ENCODE results near the gene RERE.

DNA sequence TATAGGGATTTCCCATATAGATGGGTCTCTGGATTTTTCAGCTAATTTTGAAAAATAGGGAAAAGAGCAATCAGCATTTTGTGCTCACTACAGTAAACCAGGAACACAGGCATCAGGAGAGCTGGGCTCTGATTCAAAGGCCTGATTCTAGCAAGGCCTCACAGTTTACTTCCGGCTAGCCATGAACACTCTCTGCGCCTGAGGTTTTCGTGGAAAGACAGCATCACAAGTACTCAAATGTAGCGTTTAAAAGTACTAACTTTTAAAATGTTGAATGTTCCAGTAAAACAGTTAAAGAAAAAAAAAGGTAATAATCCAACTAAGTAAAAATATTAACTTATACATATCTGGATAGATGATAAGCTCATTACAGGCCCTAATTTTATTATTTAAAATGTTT lies 379.0 kb downstream of the RERE start:
- TF ChIP-seq, protein P1, sequence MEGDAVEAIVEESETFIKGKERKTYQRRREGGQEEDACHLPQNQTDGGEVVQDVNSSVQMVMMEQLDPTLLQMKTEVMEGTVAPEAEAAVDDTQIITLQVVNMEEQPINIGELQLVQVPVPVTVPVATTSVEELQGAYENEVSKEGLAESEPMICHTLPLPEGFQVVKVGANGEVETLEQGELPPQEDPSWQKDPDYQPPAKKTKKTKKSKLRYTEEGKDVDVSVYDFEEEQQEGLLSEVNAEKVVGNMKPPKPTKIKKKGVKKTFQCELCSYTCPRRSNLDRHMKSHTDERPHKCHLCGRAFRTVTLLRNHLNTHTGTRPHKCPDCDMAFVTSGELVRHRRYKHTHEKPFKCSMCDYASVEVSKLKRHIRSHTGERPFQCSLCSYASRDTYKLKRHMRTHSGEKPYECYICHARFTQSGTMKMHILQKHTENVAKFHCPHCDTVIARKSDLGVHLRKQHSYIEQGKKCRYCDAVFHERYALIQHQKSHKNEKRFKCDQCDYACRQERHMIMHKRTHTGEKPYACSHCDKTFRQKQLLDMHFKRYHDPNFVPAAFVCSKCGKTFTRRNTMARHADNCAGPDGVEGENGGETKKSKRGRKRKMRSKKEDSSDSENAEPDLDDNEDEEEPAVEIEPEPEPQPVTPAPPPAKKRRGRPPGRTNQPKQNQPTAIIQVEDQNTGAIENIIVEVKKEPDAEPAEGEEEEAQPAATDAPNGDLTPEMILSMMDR (IDR thresholded peaks at IDR 0.05) = no peak
- TF ChIP-seq POLR2AphosphoS5 (IDR thresholded peaks at IDR 0.05; ENCODE audit: insufficient read depth in 1 of 2, low read depth in 1 of 2) (no peak), POLR2A (IDR thresholded peaks at IDR 0.05) (no peak)
